Measurements from ENCODE around the gene CRYGN.

DNA sequence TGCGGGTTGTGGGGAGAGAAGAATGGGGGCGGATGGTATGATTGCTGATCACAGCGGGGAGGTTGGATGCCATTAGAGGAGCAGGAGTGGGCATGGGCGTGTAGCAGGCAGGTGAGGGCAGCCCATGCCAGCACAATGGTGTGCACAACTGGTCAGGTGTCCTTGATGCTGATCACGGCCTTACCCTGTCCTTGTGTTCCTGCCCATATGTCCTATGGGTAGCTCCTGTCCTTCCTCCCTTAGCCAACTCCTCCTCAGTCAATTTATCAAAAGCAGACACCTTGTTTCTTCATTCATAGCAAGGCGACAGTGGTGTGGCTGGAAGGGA is 60.8 kb downstream of the CRYGN start:
- TF ChIP-seq FOXM1 (IDR thresholded peaks at IDR 0.05; ENCODE audit: borderline replicate concordance) (no peak), L3MBTL2 (conservative IDR thresholded peaks at IDR 0.05) (no peak), BHLHE40 (IDR thresholded peaks at IDR 0.05; ENCODE audit: borderline replicate concordance) (no peak), ZNF384 (IDR thresholded peaks at IDR 0.05) (no peak), ELF4 (IDR thresholded peaks at IDR 0.05) (no peak), TARDBP (IDR thresholded peaks at IDR 0.05) (no peak), SUZ12 (IDR thresholded peaks at IDR 0.05) (no peak), FOXK2 (IDR thresholded peaks at IDR 0.05) (no peak), SP1 (IDR thresholded peaks at IDR 0.05) (no peak)
- TF ChIP-seq, protein P1, sequence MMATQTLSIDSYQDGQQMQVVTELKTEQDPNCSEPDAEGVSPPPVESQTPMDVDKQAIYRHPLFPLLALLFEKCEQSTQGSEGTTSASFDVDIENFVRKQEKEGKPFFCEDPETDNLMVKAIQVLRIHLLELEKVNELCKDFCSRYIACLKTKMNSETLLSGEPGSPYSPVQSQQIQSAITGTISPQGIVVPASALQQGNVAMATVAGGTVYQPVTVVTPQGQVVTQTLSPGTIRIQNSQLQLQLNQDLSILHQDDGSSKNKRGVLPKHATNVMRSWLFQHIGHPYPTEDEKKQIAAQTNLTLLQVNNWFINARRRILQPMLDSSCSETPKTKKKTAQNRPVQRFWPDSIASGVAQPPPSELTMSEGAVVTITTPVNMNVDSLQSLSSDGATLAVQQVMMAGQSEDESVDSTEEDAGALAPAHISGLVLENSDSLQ (IDR thresholded peaks at IDR 0.05): no peak

Data from HEK293T (cell line).